ENCODE results near the gene TAS2R5.
"Not testable (repeated sequence)": the region's sequence is repeated elsewhere in the genome, so short reads cannot be mapped to it uniquely, and the experiment has no call there.

Gene TAS2R5

DNA sequence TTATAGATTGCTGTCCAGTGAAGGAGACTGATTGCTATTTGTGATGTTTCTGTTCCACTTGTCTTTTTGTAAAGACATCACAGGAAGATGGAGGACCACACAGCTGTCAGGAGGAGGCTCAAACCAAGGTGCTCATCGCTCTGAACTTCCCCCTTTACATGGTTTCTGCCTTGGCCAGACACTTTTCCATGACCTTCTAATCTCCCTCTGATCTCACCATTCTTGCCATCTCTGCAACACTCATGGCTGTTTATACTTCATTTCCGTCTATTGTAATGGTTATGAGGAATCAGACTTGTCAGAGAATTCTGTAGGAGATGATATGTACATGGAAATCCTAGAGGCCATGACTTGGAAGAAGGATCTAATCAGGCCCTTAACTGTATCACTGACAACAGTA lies 1.7 kb upstream of the TAS2R5 start:
- Histone ChIP-seq H3K9ac (ENCODE audit: low read length) (no peak overlapping the region), H4K20me1 (ENCODE audit: low read depth, low read length) (no peaks in the 10 kb centered on the region), H3K9me3 (ENCODE audit: insufficient read depth, low read length) (no peaks in the 10 kb centered on the region), H3K27ac (ENCODE audit: low read depth, low read length) (no peak overlapping the region), H3K36me3 (ENCODE audit: low read length) (no peaks in the 10 kb centered on the region), H3K4me3 (ENCODE audit: insufficient read depth, low read length, poor library complexity, severe bottlenecking) (no peak overlapping the region), H3F3A (ENCODE audit: insufficient read depth) (no peaks in the 10 kb centered on the region), H3K27me3 (ENCODE audit: low read length) (no peaks in the 10 kb centered on the region), H3K4me2 (ENCODE audit: low read depth, low read length, poor library complexity, severe bottlenecking) (no peak overlapping the region), H3K9me2 (replicated peaks; ENCODE audit: insufficient read depth, low read length) (no peaks in the 10 kb centered on the region), H3K79me2 (ENCODE audit: insufficient read depth, low read length) (no peaks in the 10 kb centered on the region; the same call in 1 of the 2 replicates), H2AFZ (ENCODE audit: low read depth, low read length, severe bottlenecking) (no peak overlapping the region)
- TF ChIP-seq, protein P1, sequence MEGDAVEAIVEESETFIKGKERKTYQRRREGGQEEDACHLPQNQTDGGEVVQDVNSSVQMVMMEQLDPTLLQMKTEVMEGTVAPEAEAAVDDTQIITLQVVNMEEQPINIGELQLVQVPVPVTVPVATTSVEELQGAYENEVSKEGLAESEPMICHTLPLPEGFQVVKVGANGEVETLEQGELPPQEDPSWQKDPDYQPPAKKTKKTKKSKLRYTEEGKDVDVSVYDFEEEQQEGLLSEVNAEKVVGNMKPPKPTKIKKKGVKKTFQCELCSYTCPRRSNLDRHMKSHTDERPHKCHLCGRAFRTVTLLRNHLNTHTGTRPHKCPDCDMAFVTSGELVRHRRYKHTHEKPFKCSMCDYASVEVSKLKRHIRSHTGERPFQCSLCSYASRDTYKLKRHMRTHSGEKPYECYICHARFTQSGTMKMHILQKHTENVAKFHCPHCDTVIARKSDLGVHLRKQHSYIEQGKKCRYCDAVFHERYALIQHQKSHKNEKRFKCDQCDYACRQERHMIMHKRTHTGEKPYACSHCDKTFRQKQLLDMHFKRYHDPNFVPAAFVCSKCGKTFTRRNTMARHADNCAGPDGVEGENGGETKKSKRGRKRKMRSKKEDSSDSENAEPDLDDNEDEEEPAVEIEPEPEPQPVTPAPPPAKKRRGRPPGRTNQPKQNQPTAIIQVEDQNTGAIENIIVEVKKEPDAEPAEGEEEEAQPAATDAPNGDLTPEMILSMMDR (IDR thresholded peaks at IDR 0.05; ENCODE audit: insufficient read depth, low read length, poor library complexity, severe bottlenecking), result no peak
- TF ChIP-seq EZH2phosphoT487 (conservative IDR thresholded peaks at IDR 0.05; ENCODE audit: low read length), result no peak

DNA sequence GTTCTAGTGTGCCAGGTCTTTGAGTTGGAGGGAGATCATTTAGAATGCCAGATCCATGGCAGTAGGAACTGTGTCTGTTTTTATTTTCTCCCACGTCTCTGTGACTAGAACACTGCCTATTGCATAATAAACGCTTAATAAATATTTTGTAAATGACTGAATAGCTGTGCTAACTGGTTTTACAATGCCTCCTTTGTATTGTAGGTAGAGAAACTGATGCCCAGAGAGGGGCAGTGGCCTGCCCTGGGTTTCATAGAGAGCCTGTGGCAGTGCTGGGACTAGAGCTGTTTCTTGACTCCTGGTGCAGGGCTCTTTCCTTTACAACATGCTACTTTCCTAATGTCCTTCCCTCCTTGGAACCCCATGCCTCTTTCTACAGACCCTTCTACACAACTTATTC lies 2.5 kb downstream of the TAS2R5 start:
- no peaks in the 10 kb centered on the region for H3K36me3 ChIP-seq (ENCODE audit: low read length)
- no peak overlapping the region for H3K9ac ChIP-seq (ENCODE audit: low read length)
- no peak overlapping the region for H3K4me3 ChIP-seq (ENCODE audit: insufficient read depth, low read length, poor library complexity, severe bottlenecking)
- no peaks in the 10 kb centered on the region for H4K20me1 ChIP-seq (ENCODE audit: low read depth, low read length)
- H3K9me2 ChIP-seq (replicated peaks; ENCODE audit: insufficient read depth, low read length), result no peaks in the 10 kb centered on the region
- no peaks in the 10 kb centered on the region for H3K9me3 ChIP-seq (ENCODE audit: insufficient read depth, low read length)
- no peak overlapping the region for H3K27ac ChIP-seq (ENCODE audit: low read depth, low read length)
- H3F3A ChIP-seq (ENCODE audit: insufficient read depth), result no peaks in the 10 kb centered on the region
- H2AFZ ChIP-seq (ENCODE audit: low read depth, low read length, severe bottlenecking), result no peak overlapping the region
- H3K79me2 ChIP-seq (ENCODE audit: insufficient read depth, low read length), result no peaks in the 10 kb centered on the region
- no peaks in the 10 kb centered on the region for H3K27me3 ChIP-seq (ENCODE audit: low read length)
- TF ChIP-seq, protein P1 (IDR thresholded peaks at IDR 0.05; ENCODE audit: insufficient read depth, low read length, poor library complexity, severe bottlenecking), result no peak
- no peak for TF ChIP-seq EZH2phosphoT487 (conservative IDR thresholded peaks at IDR 0.05; ENCODE audit: low read length)
- no peak overlapping the region for H3K4me2 ChIP-seq (ENCODE audit: low read depth, low read length, poor library complexity, severe bottlenecking)

DNA sequence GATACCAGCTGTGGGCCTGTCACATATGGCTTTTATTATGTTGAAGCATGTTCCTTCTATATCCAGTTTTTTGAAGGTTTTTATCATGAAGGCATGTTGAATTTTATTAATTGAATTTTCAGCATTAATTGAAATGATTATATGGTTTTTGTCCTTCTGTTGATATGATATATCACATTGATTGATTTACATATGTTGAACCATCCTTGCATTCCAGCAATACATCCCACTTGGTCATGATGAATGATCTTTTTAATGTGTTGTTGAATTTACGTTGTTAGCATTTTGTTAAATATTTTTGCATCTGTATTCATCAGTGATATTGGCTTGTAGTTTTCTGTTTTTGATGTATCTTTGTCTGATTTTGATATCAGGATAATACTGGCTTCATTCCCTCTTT lies 30.1 kb downstream of the TAS2R5 start:
- no peaks in the 10 kb centered on the region for H3K9me2 ChIP-seq (replicated peaks; ENCODE audit: insufficient read depth, low read length)
- no peaks in the 10 kb centered on the region for H3K36me3 ChIP-seq (ENCODE audit: low read length)

DNA sequence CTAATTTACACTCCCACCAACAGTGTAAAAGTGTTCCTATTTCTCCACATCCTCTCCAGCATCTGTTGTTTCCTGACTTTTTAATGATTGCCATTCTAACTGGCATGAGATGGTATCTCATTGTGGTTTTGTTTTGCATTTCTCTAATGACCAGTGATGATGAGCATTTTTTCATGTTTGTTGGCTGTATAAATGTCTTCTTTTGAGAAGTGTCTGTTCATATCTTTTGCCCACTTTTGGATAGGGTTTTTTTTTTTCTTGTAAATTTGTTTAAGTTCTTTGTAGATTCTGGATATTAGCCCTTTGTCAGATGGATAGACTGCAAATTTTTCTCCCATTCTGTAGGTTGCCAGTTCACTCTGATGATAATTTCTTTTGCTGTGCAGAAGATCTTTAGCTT lies 32.4 kb downstream of the TAS2R5 start:
- H3K4me2 ChIP-seq (ENCODE audit: low read depth, low read length, poor library complexity, severe bottlenecking); H3K9me2 ChIP-seq (replicated peaks; ENCODE audit: insufficient read depth, low read length); H3K36me3 ChIP-seq (ENCODE audit: low read length): not testable (repeated sequence)

More for the DNA sequence above, 30.1 kb downstream of the TAS2R5 start:
- H3K4me3 ChIP-seq (ENCODE audit: insufficient read depth, low read length, poor library complexity, severe bottlenecking), result no peak overlapping the region
- no peak overlapping the region for H3K9ac ChIP-seq (ENCODE audit: low read length)
- TF ChIP-seq EZH2phosphoT487 (conservative IDR thresholded peaks at IDR 0.05; ENCODE audit: low read length), result no peak
- TF ChIP-seq, protein P1 (IDR thresholded peaks at IDR 0.05; ENCODE audit: insufficient read depth, low read length, poor library complexity, severe bottlenecking), result no peak
- H4K20me1 ChIP-seq (ENCODE audit: low read depth, low read length), result no peaks in the 10 kb centered on the region
- peaks cover 10% of the 10 kb centered on the region; the same call in 1 of the 2 replicates for H3K9me3 ChIP-seq (ENCODE audit: insufficient read depth, low read length)
- no peak overlapping the region for H2AFZ ChIP-seq (ENCODE audit: low read depth, low read length, severe bottlenecking)
- no peak overlapping the region for H3K27ac ChIP-seq (ENCODE audit: low read depth, low read length)
- no peaks in the 10 kb centered on the region for H3K27me3 ChIP-seq (ENCODE audit: low read length)
- no peaks in the 10 kb centered on the region for H3F3A ChIP-seq (ENCODE audit: insufficient read depth)
- no peaks in the 10 kb centered on the region for H3K79me2 ChIP-seq (ENCODE audit: insufficient read depth, low read length)
- H3K4me2 ChIP-seq (ENCODE audit: low read depth, low read length, poor library complexity, severe bottlenecking), result no peak overlapping the region

More for the DNA sequence above, 32.4 kb downstream of the TAS2R5 start:
- H3K27ac ChIP-seq (ENCODE audit: low read depth, low read length); H3F3A ChIP-seq (ENCODE audit: insufficient read depth); H3K27me3 ChIP-seq (ENCODE audit: low read length); H3K9me3 ChIP-seq (ENCODE audit: insufficient read depth, low read length); H2AFZ ChIP-seq (ENCODE audit: low read depth, low read length, severe bottlenecking); H4K20me1 ChIP-seq (ENCODE audit: low read depth, low read length); H3K79me2 ChIP-seq (ENCODE audit: insufficient read depth, low read length); H3K4me3 ChIP-seq (ENCODE audit: insufficient read depth, low read length, poor library complexity, severe bottlenecking); H3K9ac ChIP-seq (ENCODE audit: low read length): not testable (repeated sequence)

Data from SU-DHL-6 (cell line).